ENCODE measurements around the gene PRL.

The PRL gene

DNA sequence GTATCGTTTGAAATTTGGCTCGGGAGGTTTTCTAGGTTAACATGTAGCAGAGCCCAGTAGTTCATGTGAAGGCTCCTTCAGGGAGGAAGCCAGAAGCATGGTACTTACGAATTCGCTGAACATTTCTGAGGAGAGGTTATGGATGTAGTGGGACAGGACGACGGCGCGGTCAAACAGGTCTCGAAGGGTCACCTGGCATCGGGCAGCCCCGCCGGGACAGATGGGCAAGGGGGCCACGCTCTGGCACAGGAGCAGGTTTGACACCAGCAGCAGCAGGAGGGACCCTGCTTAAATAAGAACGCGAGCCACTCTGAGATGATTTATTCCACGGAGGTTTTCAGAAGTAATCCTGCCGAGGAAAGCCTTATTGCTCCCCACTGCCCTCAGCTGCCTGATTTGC lies 2.5 kb downstream of the PRL start:
- no peak for DNase-seq (ENCODE audit: low read depth)

GRCh38 chr6:22290045-22290444 lies 6.8 kb downstream of the PRL start:
- no peak for DNase-seq (ENCODE audit: low read depth)

- DNase-seq (ENCODE audit: low read depth): no peak
Measured at GRCh38 chr6:22288721-22289120, 8.1 kb downstream of the PRL start.

GRCh38 chr6:22284666-22285065 lies 12.2 kb downstream of the PRL start:
- no peak for DNase-seq (ENCODE audit: low read depth)

DNA sequence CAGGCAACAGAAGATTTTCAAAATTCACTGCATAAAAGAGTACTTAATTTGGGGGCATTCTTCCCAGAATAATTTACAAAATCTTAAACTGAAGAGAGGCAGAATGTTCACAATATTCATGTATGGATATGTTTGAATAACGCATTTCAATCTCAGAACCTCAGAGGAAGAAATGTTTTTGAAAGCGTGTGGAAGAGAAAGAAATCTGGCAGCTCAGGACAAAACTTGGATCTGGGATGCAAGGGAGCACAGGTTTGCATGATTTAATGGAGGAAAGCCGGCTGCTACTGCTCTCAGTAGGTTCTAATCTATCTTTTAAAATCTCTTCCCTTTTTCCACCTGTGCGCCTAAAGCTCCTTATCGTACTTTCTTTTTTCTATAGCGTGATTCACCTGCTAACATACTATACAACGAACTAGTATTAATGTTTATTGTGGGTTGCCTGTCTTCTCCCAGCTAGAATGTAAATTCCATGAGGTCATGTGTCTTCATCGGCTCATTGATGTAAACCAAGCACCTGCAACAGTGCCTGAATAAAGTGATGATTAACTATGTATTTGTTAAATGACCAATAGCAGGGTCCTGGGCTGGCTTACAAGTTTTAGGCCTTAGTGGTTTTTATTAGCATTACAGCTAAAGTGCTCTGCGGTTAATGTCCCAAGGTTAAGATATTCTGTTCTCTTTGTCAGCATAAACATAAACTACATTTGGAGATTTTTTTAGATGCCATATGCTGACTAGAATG lies 15.3 kb downstream of the PRL start:
- DNase-seq (ENCODE audit: low read depth): no peak

- DNase-seq (ENCODE audit: low read depth): no peak
Measured at GRCh38 chr6:22279427-22279826, 17.4 kb downstream of the PRL start.

DNA sequence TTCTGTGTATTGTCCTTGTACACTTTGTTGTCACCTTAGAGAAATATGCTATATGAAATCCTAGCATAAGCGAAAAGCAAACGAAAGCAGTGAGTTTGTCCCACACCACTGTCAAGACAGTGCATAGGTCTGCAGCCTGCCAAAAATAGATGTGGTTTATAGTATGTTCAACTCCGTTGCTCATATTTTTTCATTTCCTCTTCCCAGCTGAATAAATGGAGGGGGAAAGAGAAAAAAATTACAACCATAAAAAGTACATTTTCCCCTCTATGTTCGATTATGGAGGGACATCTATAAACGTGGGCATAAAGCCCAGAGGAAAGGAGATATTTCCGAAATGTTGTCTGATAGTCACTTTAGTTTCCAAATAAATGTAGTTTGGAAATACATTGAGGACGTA lies 25.8 kb downstream of the PRL start:
- no peak for DNase-seq (ENCODE audit: low read depth)

DNA sequence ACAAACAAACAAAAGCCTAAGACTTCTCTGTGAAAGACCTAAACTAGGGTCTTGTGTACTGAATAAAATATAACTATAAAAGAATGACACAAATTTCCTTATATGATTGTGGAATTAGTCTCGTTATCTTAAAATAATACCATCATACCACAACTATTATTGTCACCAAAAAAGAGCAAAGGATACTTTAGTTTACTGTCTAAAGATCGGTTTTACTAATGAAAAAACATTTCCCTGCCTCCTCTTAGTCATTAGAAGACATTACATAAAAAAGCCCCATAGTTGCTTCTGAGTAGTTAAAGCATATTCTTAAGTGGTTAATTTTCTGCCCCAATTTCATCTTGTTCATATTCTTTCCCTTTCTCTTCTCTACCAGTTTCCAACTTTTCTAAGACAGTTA lies 33.1 kb downstream of the PRL start:
- DNase-seq (ENCODE audit: low read depth): no peak

DNA sequence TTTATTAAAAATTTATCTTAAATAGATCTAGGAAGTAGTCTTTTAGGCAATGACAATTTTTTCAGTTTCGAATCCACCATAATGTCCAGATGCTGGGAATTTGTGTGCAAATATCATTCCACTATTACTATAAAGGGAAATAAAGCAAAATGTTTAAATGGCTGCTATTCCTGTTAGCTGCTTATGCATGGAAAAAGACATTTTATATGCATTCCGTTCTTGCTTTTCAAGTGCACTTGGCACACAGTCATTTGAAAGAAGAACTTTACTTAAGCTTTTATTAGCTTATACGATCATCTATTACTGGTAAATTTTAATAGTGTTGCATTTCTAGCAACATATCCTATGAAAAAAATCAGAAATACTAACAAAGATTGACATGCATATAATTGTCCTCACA lies 42.0 kb downstream of the PRL start:
- no peak for DNase-seq (ENCODE audit: low read depth)

DNA sequence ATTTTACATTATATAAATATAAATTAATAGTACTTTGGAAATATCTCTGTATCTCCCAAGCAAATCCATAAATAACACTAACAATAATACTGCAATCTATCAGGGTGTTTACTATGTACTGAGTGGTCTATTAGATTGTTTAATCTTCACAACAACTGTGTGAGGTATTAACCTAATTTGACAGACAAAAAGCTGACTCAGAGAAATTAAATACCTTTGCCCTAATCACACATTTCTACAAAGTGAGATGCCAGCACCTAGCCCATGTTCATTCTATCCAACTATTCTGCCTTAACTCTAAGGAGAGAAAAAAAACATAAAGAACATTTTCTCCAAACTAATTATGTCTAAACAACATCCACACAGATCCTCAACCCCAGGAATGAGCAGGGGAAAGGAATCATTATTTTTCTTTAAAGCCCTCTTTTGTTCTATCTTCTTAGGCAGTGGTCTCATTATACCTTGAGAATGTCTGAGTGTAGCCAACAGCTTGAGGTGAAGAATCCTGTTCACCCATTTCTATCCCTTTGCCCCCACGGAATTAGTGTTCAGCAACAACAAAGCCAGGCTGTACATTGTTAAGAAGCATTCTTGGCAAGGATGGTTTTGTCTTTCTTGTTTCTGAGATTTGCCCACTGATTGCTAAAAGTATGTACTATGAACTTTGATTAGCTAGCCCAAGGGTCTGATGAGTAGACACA lies 42.7 kb downstream of the PRL start:
- DNase-seq (ENCODE audit: low read depth): no peak

- no peak for DNase-seq (ENCODE audit: low read depth)
Measured at GRCh38 chr6:22251348-22251747, 45.5 kb downstream of the PRL start.

DNA sequence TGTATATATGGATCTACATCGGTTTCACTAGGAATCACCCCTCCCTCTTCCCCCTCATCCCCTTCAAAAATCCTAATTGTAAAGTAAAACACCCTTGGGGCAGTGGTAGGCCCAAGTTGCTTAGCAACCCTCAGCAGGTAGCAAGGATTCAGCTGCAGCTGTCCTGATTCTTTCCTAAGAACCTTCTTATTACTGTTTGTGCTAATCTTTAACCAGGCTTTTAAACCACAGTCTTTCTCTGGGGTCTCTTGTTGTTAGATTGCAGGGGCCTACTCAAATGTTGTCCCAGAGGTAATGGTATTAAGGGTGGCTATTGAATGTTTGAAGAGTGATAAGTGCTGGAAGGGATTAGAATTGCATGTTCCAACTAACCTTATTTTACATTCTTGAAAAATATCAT lies 46.4 kb downstream of the PRL start:
- no peak for DNase-seq (ENCODE audit: low read depth)

GRCh38 chr6:22249711-22250350 lies 47.0 kb downstream of the PRL start:
- DNase-seq (ENCODE audit: low read depth): no peak

DNA sequence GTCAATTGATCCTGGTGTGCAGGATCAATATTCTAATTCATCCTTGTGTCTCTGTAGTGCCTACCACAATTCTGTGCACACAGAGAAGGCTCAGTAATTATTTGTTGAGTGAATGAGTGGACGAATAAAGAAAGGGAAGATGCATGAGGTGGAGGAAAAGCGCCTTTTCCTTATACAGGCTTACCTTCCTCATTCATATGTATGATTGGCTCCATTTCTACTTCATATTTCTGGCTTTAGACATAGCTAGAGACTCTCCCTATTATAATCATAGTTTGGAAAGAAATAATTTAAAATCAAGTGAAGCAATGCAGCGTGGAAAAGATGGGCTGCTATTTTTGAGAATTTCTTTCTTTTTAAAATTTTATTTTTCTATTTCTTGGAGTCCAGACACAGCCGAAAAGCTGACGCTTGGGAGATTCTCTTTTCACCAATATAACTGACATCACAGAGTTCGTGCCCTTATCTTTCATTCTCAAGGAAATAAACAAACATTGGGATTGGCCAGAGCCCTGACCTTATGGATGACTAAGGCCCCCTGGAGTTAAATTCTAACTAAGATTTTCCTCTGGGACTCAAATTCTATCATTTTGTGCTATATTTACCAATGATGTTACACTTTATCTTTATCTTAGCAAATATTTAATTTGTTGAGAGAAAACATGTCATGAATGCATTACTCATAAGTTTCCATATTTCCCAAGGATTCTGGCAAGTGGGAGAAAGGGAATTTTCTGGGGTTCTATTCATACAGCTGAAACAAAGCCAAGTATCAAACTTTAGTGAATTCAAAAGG lies 48.1 kb downstream of the PRL start:
- DNase-seq (ENCODE audit: low read depth): no peak

- no peak for DNase-seq (ENCODE audit: low read depth)
Measured at GRCh38 chr6:22247916-22248482, 48.8 kb downstream of the PRL start.

- no peak for DNase-seq (ENCODE audit: low read depth)
Measured at GRCh38 chr6:22240025-22240424, 56.8 kb downstream of the PRL start.

DNA sequence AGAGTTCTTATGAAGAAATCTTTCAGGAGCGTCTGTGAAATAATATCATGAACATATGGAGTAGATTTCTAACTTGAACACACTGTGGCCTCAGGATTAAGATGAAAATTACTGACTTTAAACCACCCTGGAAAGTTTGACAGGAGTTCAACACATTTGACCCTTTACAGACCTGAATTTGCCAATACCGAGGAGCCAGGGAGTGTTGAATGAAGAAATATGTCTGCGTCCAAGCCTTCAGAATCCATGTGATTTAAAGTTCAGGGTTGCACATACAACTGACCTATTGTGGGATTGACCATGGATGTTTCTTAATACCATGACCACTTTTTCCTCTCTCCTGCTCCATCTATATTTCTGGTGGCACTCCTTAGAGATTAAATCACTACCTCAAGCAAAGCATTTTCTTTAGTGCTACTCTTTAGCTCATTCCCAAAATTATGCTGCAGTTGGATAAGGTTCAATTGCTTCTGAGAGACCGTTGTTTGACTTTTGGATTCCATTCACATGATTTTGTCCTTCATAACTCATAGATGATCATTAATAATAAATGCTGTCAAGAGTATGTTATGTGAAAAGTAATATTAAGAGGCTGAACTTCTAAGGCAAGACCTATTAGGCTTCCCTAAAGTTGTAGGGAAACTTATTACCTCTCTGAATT lies 57.4 kb downstream of the PRL start:
- DNase-seq (ENCODE audit: low read depth): no peak

DNA sequence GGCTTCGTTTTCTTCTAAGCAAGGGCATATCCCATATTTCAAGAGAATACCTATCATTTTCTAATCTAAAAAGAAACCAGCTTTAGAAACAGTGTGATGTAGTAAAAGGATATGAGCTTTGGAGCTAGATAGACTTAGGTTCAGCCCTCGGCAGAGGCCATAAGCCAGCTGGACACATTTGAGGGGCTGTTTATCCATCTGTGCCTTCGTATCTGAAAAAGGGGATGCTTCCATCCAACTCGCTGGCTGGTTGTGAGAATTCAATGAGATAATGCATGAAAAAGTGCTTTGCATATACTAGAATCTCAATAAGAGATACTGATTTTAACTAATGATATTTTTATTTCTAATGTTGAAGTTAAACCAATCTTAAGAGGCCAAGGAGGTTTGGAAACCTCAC lies 58.0 kb downstream of the PRL start:
- DNase-seq (ENCODE audit: low read depth): no peak

- no peak for DNase-seq (ENCODE audit: low read depth)
Measured at GRCh38 chr6:22237526-22237925, 59.3 kb downstream of the PRL start.
